Measurements from ENCODE around the gene FHAD1. TPM values are rescaled to one million over a fixed set of nuclear protein-coding genes. Genes with fewer than 3 reads are reported as not detected.

Gene FHAD1
- total RNA-seq, 8 experiments from 2014 or later, result 0.38 to 3.1 (median 1.6) TPM

GRCh38 chr1:15210651-15211375, 36.2 kb upstream of the FHAD1 start:
- in situ Hi-C loops (cut with MboI; ENCODE audit: low pct_unique_long_range_greater_than_20kb in 2 of 9, low sequenced_read_pairs in 9 of 9, unreplicated experiment in 9 of 9), result no loop called here
- Histone ChIP-seq H3K4me1 (replicated peaks in 1 of 2) (peaks cover 22 to 27% of the 10 kb centered on the region in 2 donors), H3K4me3 (no peak overlapping the region), H3K27ac (no peak overlapping the region)
- no peak for ATAC-seq (replicated peaks in 6 of 8)
- WGBS, 10 experiments, result 67 to 100% (median 92%) methylated on average over 1 to 7 of the region's 7 CpGs; no CpG with 5 or more reads in 1 of the 10 experiments

GRCh38 chr1:15211424-15211823, 35.6 kb upstream of the FHAD1 start:
- Histone ChIP-seq H3K4me1 (replicated peaks in 1 of 2) (peaks cover 19 to 25% of the 10 kb centered on the region in 2 donors), H3K27ac (no peak overlapping the region), H3K4me3 (no peak overlapping the region)
- 60 to 100% (median 100%) methylated on average over 1 to 3 of the region's 3 CpGs; no CpG with 5 or more reads in 1 of the 10 experiments for WGBS, 10 experiments
- in situ Hi-C loops (cut with MboI; ENCODE audit: low pct_unique_long_range_greater_than_20kb in 2 of 9, low sequenced_read_pairs in 9 of 9, unreplicated experiment in 9 of 9), result no loop called here
- no peak for ATAC-seq (replicated peaks in 6 of 8)

GRCh38 chr1:15212216-15212953, 34.6 kb upstream of the FHAD1 start:
- H3K4me1 ChIP-seq (replicated peaks in 1 of 2), result peaks cover 9 to 16% of the 10 kb centered on the region in 2 donors
- in situ Hi-C loops (cut with MboI; ENCODE audit: low pct_unique_long_range_greater_than_20kb in 2 of 9, low sequenced_read_pairs in 9 of 9, unreplicated experiment in 9 of 9), result no loop called here
- no peak overlapping the region for H3K27ac ChIP-seq
- no peak overlapping the region for H3K4me3 ChIP-seq
- 10 to 100% (median 73%) methylated on average over 1 to 17 of the region's 17 CpGs; no CpG with 5 or more reads in 1 of the 10 experiments for WGBS, 10 experiments
- ATAC-seq (replicated peaks in 6 of 8), result peak in 6 of 8 experiments; percentile 29 to 90 (median 58)

GRCh38 chr1:15212954-15213291, 34.1 kb upstream of the FHAD1 start:
- Histone ChIP-seq H3K4me3 (no peak overlapping the region), H3K4me1 (replicated peaks in 1 of 2) (peaks cover 8 to 12% of the 10 kb centered on the region in 2 donors), H3K27ac (no peak overlapping the region)
- 80 to 100% (median 95%) methylated on average over 1 to 3 of the region's 3 CpGs for WGBS, 10 experiments
- ATAC-seq (replicated peaks in 6 of 8), result no peak
- in situ Hi-C loops (cut with MboI; ENCODE audit: low pct_unique_long_range_greater_than_20kb in 2 of 9, low sequenced_read_pairs in 9 of 9, unreplicated experiment in 9 of 9), result no loop called here

- ATAC-seq (replicated peaks in 6 of 8), result peak in 7 of 8 experiments; percentile 13 to 58 (median 18)
- 35 to 100% (median 61%) methylated on average over 1 to 7 of the region's 7 CpGs for WGBS, 10 experiments
- in situ Hi-C loops (cut with MboI; ENCODE audit: low pct_unique_long_range_greater_than_20kb in 2 of 9, low sequenced_read_pairs in 9 of 9, unreplicated experiment in 9 of 9), result no loop called here
- no peak overlapping the region for H3K4me3 ChIP-seq
- no peak overlapping the region for H3K27ac ChIP-seq
- peaks cover 8 to 12% of the 10 kb centered on the region in 2 donors for H3K4me1 ChIP-seq (replicated peaks in 1 of 2)
Observed at GRCh38 chr1:15213341-15213821, 33.6 kb upstream of the FHAD1 start.

GRCh38 chr1:15214527-15214926, 32.5 kb upstream of the FHAD1 start:
- Histone ChIP-seq H3K27ac (no peak overlapping the region), H3K4me1 (replicated peaks in 1 of 2) (peaks cover 8 to 12% of the 10 kb centered on the region in 2 donors), H3K4me3 (no peak overlapping the region)
- peak in 7 of 8 experiments; percentile 54 to 79 (median 71) for ATAC-seq (replicated peaks in 6 of 8)
- in situ Hi-C loops (cut with MboI; ENCODE audit: low pct_unique_long_range_greater_than_20kb in 2 of 9, low sequenced_read_pairs in 9 of 9, unreplicated experiment in 9 of 9), result no loop called here
- WGBS, 10 experiments, result 0 to 100% (median 41%) methylated on average over 1 to 19 of the region's 19 CpGs; no CpG with 5 or more reads in 1 of the 10 experiments

- Histone ChIP-seq H3K27ac (no peak overlapping the region), H3K4me3 (no peak overlapping the region), H3K4me1 (replicated peaks in 1 of 2) (peaks cover 8 to 12% of the 10 kb centered on the region in 2 donors)
- ATAC-seq (replicated peaks in 6 of 8), result no peak
- 67 to 100% (median 96%) methylated on average over 1 to 20 of the region's 23 CpGs; no CpG with 5 or more reads in 2 of the 10 experiments for whole genome bisulfite sequencing, 10 experiments
- in situ Hi-C loops (cut with MboI; ENCODE audit: low pct_unique_long_range_greater_than_20kb in 2 of 9, low sequenced_read_pairs in 9 of 9, unreplicated experiment in 9 of 9), result no loop called here
Observed at GRCh38 chr1:15215116-15215515, 31.9 kb upstream of the FHAD1 start.

GRCh38 chr1:15217654-15218053, 29.4 kb upstream of the FHAD1 start:
- no peak overlapping the region for H3K27ac ChIP-seq
- in situ Hi-C loops (cut with MboI; ENCODE audit: low pct_unique_long_range_greater_than_20kb in 2 of 9, low sequenced_read_pairs in 9 of 9, unreplicated experiment in 9 of 9), result no loop called here
- no peak overlapping the region for H3K4me3 ChIP-seq
- peaks cover 8 to 12% of the 10 kb centered on the region in 2 donors for H3K4me1 ChIP-seq (replicated peaks in 1 of 2)
- ATAC-seq (replicated peaks in 6 of 8), result no peak
- WGBS, 10 experiments, result 78 to 100% (median 83%) methylated on average over 1 of the region's 1 CpG; no CpG with 5 or more reads in 7 of the 10 experiments

GRCh38 chr1:15218287-15219279, 28.4 kb upstream of the FHAD1 start:
- Histone ChIP-seq H3K27ac (no peak overlapping the region), H3K4me3 (no peak overlapping the region), H3K4me1 (replicated peaks in 1 of 2) (peaks cover 8 to 9% of the 10 kb centered on the region in 2 donors)
- WGBS, 10 experiments, result 79 to 100% (median 88%) methylated on average over 2 to 6 of the region's 6 CpGs; no CpG with 5 or more reads in 2 of the 10 experiments
- in situ Hi-C loops (cut with MboI; ENCODE audit: low pct_unique_long_range_greater_than_20kb in 2 of 9, low sequenced_read_pairs in 9 of 9, unreplicated experiment in 9 of 9), result no loop called here
- peak in 1 of 8 experiments; percentile 27 for ATAC-seq (replicated peaks in 6 of 8)

GRCh38 chr1:15219280-15220023, 27.6 kb upstream of the FHAD1 start:
- WGBS, 10 experiments, result 77 to 100% (median 93%) methylated on average over 2 to 12 of the region's 22 CpGs; no CpG with 5 or more reads in 3 of the 10 experiments
- peaks cover 5 to 7% of the 10 kb centered on the region in 2 donors for H3K4me1 ChIP-seq (replicated peaks in 1 of 2)

GRCh38 chr1:15220024-15220392, 27.0 kb upstream of the FHAD1 start:
- Histone ChIP-seq H3K27ac (no peak overlapping the region), H3K4me1 (replicated peaks in 1 of 2) (peaks cover 0 to 1% of the 10 kb centered on the region in 2 donors), H3K4me3 (no peak overlapping the region)
- ATAC-seq (replicated peaks in 6 of 8), result no peak
- in situ Hi-C loops (cut with MboI; ENCODE audit: low pct_unique_long_range_greater_than_20kb in 2 of 9, low sequenced_read_pairs in 9 of 9, unreplicated experiment in 9 of 9), result no loop called here
- WGBS, 10 experiments, result 80 to 97% (median 87%) methylated on average over 2 to 12 of the region's 12 CpGs; no CpG with 5 or more reads in 1 of the 10 experiments

More at GRCh38 chr1:15219280-15220023, 27.6 kb upstream of the FHAD1 start:
- Histone ChIP-seq H3K27ac (no peak overlapping the region), H3K4me3 (no peak overlapping the region)
- ATAC-seq (replicated peaks in 6 of 8), result no peak
- in situ Hi-C loops (cut with MboI; ENCODE audit: low pct_unique_long_range_greater_than_20kb in 2 of 9, low sequenced_read_pairs in 9 of 9, unreplicated experiment in 9 of 9), result no loop called here
